Measurements from ENCODE around the gene ANKH. TPM values are rescaled to one million over a fixed set of nuclear protein-coding genes. Genes with fewer than 3 reads are reported as not detected.

ANKH gene
- total and polyA plus RNA-seq, 2 donors (not counting 1 experiment from before 2014, with no cell fraction given): 13.7 to 71.1 TPM

GRCh38 chr5:14696851-14697250 lies 174.7 kb downstream of the ANKH start:
- no peaks in the 10 kb centered on the region for H4K20me1 ChIP-seq (ENCODE audit: control insufficient read depth, insufficient read depth, low read length, poor library complexity, severe bottlenecking)
- no peak overlapping the region for H3K4me2 ChIP-seq (replicated peaks; ENCODE audit: low read depth, low read length, poor library complexity, severe bottlenecking)
- H3K27ac Mint-ChIP-seq: no peak overlapping the region
- H3K4me3 Mint-ChIP-seq: no peak overlapping the region
- H3K9me3 ChIP-seq (ENCODE audit: control extremely low read depth in 1 of 3, control insufficient read depth in 2 of 3, insufficient read depth in 1 of 3, low read length in 2 of 3): no peaks in the 10 kb centered on the region
- H3K27me3 ChIP-seq (replicated peaks in 1 of 4; ENCODE audit: control extremely low read depth in 1 of 4, control insufficient read depth in 3 of 4, insufficient read depth in 4 of 4, low read length in 3 of 4): no peaks in the 10 kb centered on the region
- H3K27me3 Mint-ChIP-seq: no peaks in the 10 kb centered on the region
- peaks cover 35 to 77% of the 10 kb centered on the region in 2 experiments for H3K36me3 ChIP-seq (replicated peaks in 1 of 2; ENCODE audit: control extremely low read depth in 1 of 2, control insufficient read depth in 1 of 2, extremely low read depth in 1 of 2, insufficient read depth in 2 of 2, low read length in 1 of 2)
- WGBS (ENCODE audit: insufficient coverage): 100% methylated on average over 2 of the region's 3 CpGs
- H3K4me3 ChIP-seq (ENCODE audit: control extremely low read depth in 1 of 5, extremely low read depth in 1 of 5, insufficient read depth in 1 of 5, low read depth in 2 of 5, low read length in 4 of 5): no peak overlapping the region
- DNase-seq (no peak), ATAC-seq (ENCODE audit: low read depth) (no peak)
- CTCF ChIA-PET: interaction anchor here (1.4 kb wide), 1 partner anchor 11 kb away, joined by 4 read pairs; no protein-coding TSS in a partner anchor
- POLR2A ChIA-PET: no interaction called here
- H3K27ac ChIP-seq (ENCODE audit: low read length in 2 of 2): no peak overlapping the region
- H3K9ac ChIP-seq (ENCODE audit: low read length): no peak overlapping the region
- peaks cover 4% of the 10 kb centered on the region for H3K79me2 ChIP-seq (ENCODE audit: control insufficient read depth, insufficient read depth, low read length)
- no peaks in the 10 kb centered on the region for H3K9me3 Mint-ChIP-seq (ENCODE audit: insufficient read depth)
- peaks cover 5% of the 10 kb centered on the region for H3K4me1 Mint-ChIP-seq
- H3K4me1 ChIP-seq (ENCODE audit: control insufficient read depth in 2 of 2, insufficient read depth in 2 of 2, low read length in 2 of 2): peaks cover 0 to 8% of the 10 kb centered on the region in 2 donors
- intact Hi-C loops (cut with micrococcal nuclease): no loop called here
- no peak overlapping the region for H2AFZ ChIP-seq (ENCODE audit: insufficient read depth, low read depth, low read length, poor library complexity, severe bottlenecking)
- no peak for TF ChIP-seq EZH2 (IDR thresholded peaks at IDR 0.05; ENCODE audit: borderline replicate concordance, insufficient read depth, low read depth, low read length, poor library complexity, severe bottlenecking)

GRCh38 chr5:14696057-14696456 lies 175.5 kb downstream of the ANKH start:
- ChIA-PET CTCF (interaction anchor here (1.0 kb wide), 3 partner anchors 11 to 31 kb away, joined by 3 to 4 read pairs (median 3); no protein-coding TSS in a partner anchor), POLR2A (interaction anchor here (0.7 kb wide), 1 partner anchor 113 kb away, joined by 5 read pairs; no protein-coding TSS in a partner anchor)
- no peaks in the 10 kb centered on the region for H3K27me3 ChIP-seq (replicated peaks in 1 of 4; ENCODE audit: control extremely low read depth in 1 of 4, control insufficient read depth in 3 of 4, insufficient read depth in 4 of 4, low read length in 3 of 4)
- DNase-seq (no peak), ATAC-seq (ENCODE audit: low read depth) (no peak)
- Mint-ChIP-seq H3K9me3 (ENCODE audit: insufficient read depth) (no peaks in the 10 kb centered on the region), H3K4me3 (no peak overlapping the region), H3K27ac (no peak overlapping the region), H3K4me1 (peaks cover 3% of the 10 kb centered on the region), H3K27me3 (no peaks in the 10 kb centered on the region)
- H4K20me1 ChIP-seq (ENCODE audit: control insufficient read depth, insufficient read depth, low read length, poor library complexity, severe bottlenecking): no peaks in the 10 kb centered on the region
- H2AFZ ChIP-seq (ENCODE audit: insufficient read depth, low read depth, low read length, poor library complexity, severe bottlenecking): no peak overlapping the region
- H3K27ac ChIP-seq (ENCODE audit: low read length in 2 of 2): no peak overlapping the region
- peaks cover 38 to 81% of the 10 kb centered on the region in 2 experiments for H3K36me3 ChIP-seq (replicated peaks in 1 of 2; ENCODE audit: control extremely low read depth in 1 of 2, control insufficient read depth in 1 of 2, extremely low read depth in 1 of 2, insufficient read depth in 2 of 2, low read length in 1 of 2)
- H3K9ac ChIP-seq (ENCODE audit: low read length): no peak overlapping the region
- intact Hi-C loops (cut with micrococcal nuclease): no loop called here
- no peaks in the 10 kb centered on the region for H3K9me3 ChIP-seq (ENCODE audit: control extremely low read depth in 1 of 3, control insufficient read depth in 2 of 3, insufficient read depth in 1 of 3, low read length in 2 of 3)
- no peak overlapping the region for H3K4me2 ChIP-seq (replicated peaks; ENCODE audit: low read depth, low read length, poor library complexity, severe bottlenecking)
- peaks cover 4% of the 10 kb centered on the region for H3K79me2 ChIP-seq (ENCODE audit: control insufficient read depth, insufficient read depth, low read length)
- peaks cover 0 to 5% of the 10 kb centered on the region in 2 donors for H3K4me1 ChIP-seq (ENCODE audit: control insufficient read depth in 2 of 2, insufficient read depth in 2 of 2, low read length in 2 of 2)
- WGBS (ENCODE audit: insufficient coverage): no CpG with 5 or more reads among the region's 1 CpG
- H3K4me3 ChIP-seq (ENCODE audit: control extremely low read depth in 1 of 5, extremely low read depth in 1 of 5, insufficient read depth in 1 of 5, low read depth in 2 of 5, low read length in 4 of 5): no peak overlapping the region
- TF ChIP-seq CTCF (IDR thresholded peaks at IDR 0.05) (no peak), EZH2 (IDR thresholded peaks at IDR 0.05; ENCODE audit: borderline replicate concordance, insufficient read depth, low read depth, low read length, poor library complexity, severe bottlenecking) (no peak)
